HepG2 (cell line): ENCODE data around the gene POU2F1. TPM values are rescaled to one million over a fixed set of nuclear protein-coding genes. Genes with fewer than 3 reads are reported as not detected.

Experiments used
- ATAC-seq: fragments of 200-7000 bp; cut with Tn5 transposase; 3 replicates; pipeline ENCODE4 v1.9.1; 2020; ENCODE audit warnings: mild to moderate bottlenecking, moderate library complexity
- BruUV-seq: library from RNA; stranded (reverse); fragments of 400-500 nt; replicated peaks from 2 replicates; lab custom pipeline; 2021; lab: Mats Ljungman, UMichigan
- CTCF ChIA-PET: fragments of 300-600 bp; formaldehyde crosslinking; extraction: SDS; loops from one replicate; lab custom pipeline; 2021; ENCODE audit warnings: low total read pairs, inconsistent platforms, low intra/inter-chr PET ratio; lab: Yijun Ruan, JAX
- POLR2A ChIA-PET: fragments of 350-600 bp; sonication (Branson Sonifier 250); formaldehyde crosslinking; loops from one replicate; lab custom pipeline; 2020; ENCODE audit warnings: antibody characterized with exemption, inconsistent platforms; lab: Yijun Ruan, JAX
- DNase-seq: peaks from one replicate; pipeline ENCODE4 v3.0.0-alpha.2; 2015; ENCODE audit warnings: low spot score
- FAIRE-seq: peaks from 3 replicates; lab custom pipeline; 2011; peaks lifted over from hg19 to GRCh38; lab: Jason Lieb, UNC
- H2AFZ ChIP-seq: one replicate; pipeline ENCODE4 v1.6.1; 2011; ENCODE audit warnings: low read length, inconsistent platforms
- H3K27ac ChIP-seq: fragments of 300-600 bp; 3 replicates; pipeline ENCODE4 v1.8.0; 2011; ENCODE audit warnings: mixed run types, mild to moderate bottlenecking, mixed read lengths, low read length, inconsistent platforms; ENCODE audit not compliant: insufficient read depth; ENCODE audit errors: extremely low read length
- H3K27me3 ChIP-seq, 2 experiments: fragments of 200-600 bp in 1 of 2; 2 replicates in 1 of 2; 3 replicates in 1 of 2; pipeline versions ENCODE4 v1.6.0 to v1.8.0; 2011; ENCODE audit warnings: low read length in 2 of 2, mild to moderate bottlenecking in 2 of 2, moderate library complexity in 2 of 2, inconsistent platforms in 1 of 2; ENCODE audit not compliant: insufficient read depth in 2 of 2, control insufficient read depth in 1 of 2
- H3K36me3 ChIP-seq, 2 experiments: fragments of 200-600 bp in 1 of 2; replicated peaks in 1 of 2; 2 replicates in 1 of 2; 3 replicates in 1 of 2; pipeline versions ENCODE4 v1.5.1 to v1.8.0; 2011; ENCODE audit warnings: low read length in 2 of 2, inconsistent platforms in 1 of 2; ENCODE audit not compliant: insufficient read depth in 2 of 2, control insufficient read depth in 1 of 2
- H3K4me1 ChIP-seq: 2 replicates; pipeline ENCODE4 v1.5.1; 2012; ENCODE audit warnings: low read length, inconsistent platforms; ENCODE audit not compliant: insufficient read depth
- H3K4me2 ChIP-seq: 2 replicates; pipeline ENCODE4 v1.6.0; 2011; ENCODE audit warnings: low read depth, low read length, inconsistent platforms
- H3K4me3 ChIP-seq, 3 experiments: fragments of 200-600 bp in 1 of 3; sonication (generic), shearing (Covaris generic) in 1 of 3; replicated peaks in 1 of 3; 2 replicates each; pipeline ENCODE4 v1.5.1; 2011 to 2016; ENCODE audit warnings: low read length in 3 of 3, inconsistent platforms in 2 of 3, low read depth in 2 of 3, mild to moderate bottlenecking in 2 of 3, control low read depth in 1 of 3, mixed read lengths in 1 of 3; ENCODE audit not compliant: insufficient read depth in 1 of 3
- H3K79me2 ChIP-seq: one replicate; pipeline ENCODE4 v1.6.1; 2011; ENCODE audit warnings: low read length, inconsistent platforms; ENCODE audit not compliant: insufficient read depth
- H3K9ac ChIP-seq: 2 replicates; pipeline ENCODE4 v1.6.0; 2011; ENCODE audit warnings: mild to moderate bottlenecking, low read depth, low read length, inconsistent platforms; ENCODE audit not compliant: insufficient read depth
- H3K9me3 ChIP-seq: 2 replicates; pipeline ENCODE4 v1.5.1; 2012; ENCODE audit warnings: mild to moderate bottlenecking, low read length
- H4K20me1 ChIP-seq: 2 replicates; pipeline ENCODE4 v1.6.0; 2011; ENCODE audit warnings: inconsistent platforms, mild to moderate bottlenecking, low read length, moderate library complexity; ENCODE audit not compliant: insufficient read depth
- FLYWCH1 ChIP-seq: sonication (generic); formaldehyde crosslinking; IDR thresholded peaks from 2 replicates; pipeline ENCODE4 v1.8.1; 2023; ENCODE audit warnings: mild to moderate bottlenecking, missing genetic modification reagents
- FOXJ3 ChIP-seq: sonication (generic); formaldehyde crosslinking; IDR thresholded peaks from 2 replicates; pipeline ENCODE4 v1.4.0; 2020; ENCODE audit warnings: missing genetic modification reagents, mild to moderate bottlenecking, borderline replicate concordance
- FOXP1 ChIP-seq, 2 experiments: fragments of 450-650 bp in 1 of 2; IDR thresholded peaks; 2 replicates each; pipeline ENCODE4 v1.6.1; 2017 to 2018; ENCODE audit warnings: antibody characterized with exemption in 1 of 2
- GABPB1 ChIP-seq: IDR thresholded peaks from 2 replicates; pipeline ENCODE4 v1.6.1; 2016; ENCODE audit warnings: mild to moderate bottlenecking, missing genetic modification reagents, moderate library complexity, missing compliant biosample characterization
- MAF1 ChIP-seq: sonication (generic); formaldehyde crosslinking; IDR thresholded peaks from 2 replicates; pipeline ENCODE4 v1.5.0; 2020; ENCODE audit warnings: missing genetic modification reagents, borderline replicate concordance
- MTA3 ChIP-seq: sonication (generic); formaldehyde crosslinking; IDR thresholded peaks from 2 replicates; pipeline ENCODE4 v1.4.0; 2020; ENCODE audit warnings: missing genetic modification reagents
- ZNF138 ChIP-seq: sonication (generic); formaldehyde crosslinking; IDR thresholded peaks from 2 replicates; pipeline ENCODE4 v1.5.0; 2020; ENCODE audit warnings: mild to moderate bottlenecking, low read depth, missing genetic modification reagents
- ZNF30 ChIP-seq: sonication (generic); formaldehyde crosslinking; IDR thresholded peaks from 2 replicates; pipeline ENCODE4 v1.5.0; 2020; ENCODE audit warnings: mild to moderate bottlenecking, missing genetic modification reagents
- ZNF510 ChIP-seq: sonication (generic); formaldehyde crosslinking; IDR thresholded peaks from 2 replicates; pipeline ENCODE4 v1.4.0; 2020; ENCODE audit warnings: low read depth, mild to moderate bottlenecking, missing genetic modification reagents
- ZNF816 ChIP-seq: sonication (generic); formaldehyde crosslinking; IDR thresholded peaks from 2 replicates; pipeline ENCODE4 v1.8.0; 2022; ENCODE audit warnings: missing genetic modification reagents, mild to moderate bottlenecking, borderline replicate concordance
- ZNF839 ChIP-seq: sonication (generic); formaldehyde crosslinking; IDR thresholded peaks from 2 replicates; pipeline ENCODE4 v1.4.0; 2020; ENCODE audit warnings: missing genetic modification reagents, mild to moderate bottlenecking, borderline replicate concordance
- ZSCAN12 ChIP-seq: sonication (generic); formaldehyde crosslinking; IDR thresholded peaks from 2 replicates; pipeline ENCODE4 v1.9.0; 2021; ENCODE audit warnings: mild to moderate bottlenecking, missing genetic modification reagents
- WGBS: methylation state at CpG from one replicate; pipeline ENCODE4 v1.1.6; 2017; ENCODE audit warnings: low lambda C conversion rate; 5-methylcytosine and 5-hydroxymethylcytosine counted together
- in situ Hi-C: cut with HindIII; loops from 2 replicates; pipeline ENCODE4 v1.10.0; 2017; ENCODE audit warnings: low pct_unique_long_range_greater_than_20kb; ENCODE audit not compliant: extremely low pct_ligation_motif_present
- intact Hi-C: fragments of 100-400 bp; cut with micrococcal nuclease; formaldehyde crosslinking; loops from one replicate; pipeline ENCODE4 v1.10.0; 2022; ENCODE audit not compliant: unreplicated experiment
- polyA plus RNA-seq, 8 experiments: library from polyadenylated mRNA; depleted of rRNA in 3 of 8; stranded (reverse) in 7 of 8; unstranded in 1 of 8; fragments of >200 nt; fragmentation: Illumina TruSeq in 4 of 8; extraction: Trizol in 4 of 8; gene quantifications; 2 replicates each; pipeline versions ENCODE4 v1.2.1 to v1.2.3, GENCODE V29; 2011 to 2016; ENCODE audit warnings: low read depth in 4 of 8, missing spikeins in 1 of 8, mixed read lengths in 1 of 8; ENCODE audit not compliant: insufficient read depth in 1 of 8
- total RNA-seq, 5 experiments: library from RNA; depleted of rRNA; stranded (reverse); fragments of >200 nt; fragmentation: Illumina TruSeq; extraction: Trizol; gene quantifications; 2 replicates each; pipeline ENCODE4 v1.2.3, GENCODE V29; 2016; ENCODE audit warnings: low read depth in 1 of 5
- TF ChIP-seq, protein P1 (sequence below): sonication (generic); formaldehyde crosslinking; IDR thresholded peaks from 2 replicates; pipeline ENCODE4 v1.4.0; 2020; ENCODE audit warnings: missing genetic modification reagents
- TF ChIP-seq, protein P2 (sequence below): sonication (generic); formaldehyde crosslinking; IDR thresholded peaks from 2 replicates; pipeline ENCODE4 v1.5.0; 2020; ENCODE audit warnings: missing genetic modification reagents
- TF ChIP-seq, protein P3 (sequence below): IDR thresholded peaks from 2 replicates; pipeline ENCODE4 v1.6.1; 2016; ENCODE audit warnings: missing biosample characterization, missing genetic modification reagents, low read depth

Gene POU2F1
- total and polyA plus RNA-seq, 2 of the 13 experiments (the other 11 are each of a cell fraction or from before 2014, with no cell fraction given) = 10.2 to 13.0 TPM

DNA sequence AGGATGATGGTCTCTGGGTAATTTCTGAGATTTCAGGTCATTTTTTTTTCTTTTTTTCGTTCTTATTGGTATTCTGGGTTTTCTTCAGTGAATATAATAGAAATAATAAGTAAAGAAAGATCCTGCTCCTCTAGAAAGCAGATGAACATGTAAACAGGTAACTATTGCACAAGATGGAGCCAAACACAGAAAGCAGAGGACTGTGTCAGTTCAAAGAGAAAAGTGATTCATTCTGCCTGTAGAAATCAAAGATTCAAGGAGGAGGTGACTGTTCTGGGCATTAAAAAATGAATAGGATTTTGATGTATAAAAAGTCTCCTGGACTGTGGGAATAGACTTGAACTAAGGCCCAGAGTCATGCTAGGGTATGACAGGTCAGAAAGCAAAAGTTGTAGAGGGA, 41.9 kb upstream of the POU2F1 start:
- in situ Hi-C loops (no loop called here), intact Hi-C loops (no loop called here)
- no peak overlapping the region for H3K4me3 ChIP-seq
- H3K4me2 ChIP-seq = no peak overlapping the region
- H3K27me3 ChIP-seq = peaks cover 0 to 17% of the 10 kb centered on the region in 2 experiments; a peak in 3 of 5 replicates
- H3K27ac ChIP-seq = no peak overlapping the region
- BruUV-seq = no TSS peak
- 2% methylated on average over 1 of the region's 1 CpG for WGBS
- no peaks in the 10 kb centered on the region for H3K36me3 ChIP-seq
- H3K9me3 ChIP-seq = no peaks in the 10 kb centered on the region
- H3K79me2 ChIP-seq = no peaks in the 10 kb centered on the region
- no peak overlapping the region for H2AFZ ChIP-seq
- no peaks in the 10 kb centered on the region for H3K4me1 ChIP-seq
- no peak for FAIRE-seq
- DNase-seq = no peak
- H4K20me1 ChIP-seq = no peaks in the 10 kb centered on the region
- ChIA-PET POLR2A (no interaction called here), CTCF (no interaction called here)
- ATAC-seq = no peak
- TF ChIP-seq ZNF510 (CRISPR knock-in tag) (no peak), ZNF138 (no peak), MAF1 (CRISPR knock-in tag) (no peak), ZSCAN12 (CRISPR knock-in tag) (no peak), ZNF839 (CRISPR knock-in tag) (no peak), FLYWCH1 (no peak), ZNF816 (CRISPR knock-in tag) (no peak), MTA3 (no peak), ZNF30 (CRISPR knock-in tag) (no peak), GABPB1 (CRISPR knock-in tag) (no peak), FOXP1 (IDR thresholded peaks at IDR 0.05) (no peak), FOXP1 (CRISPR knock-in tag; IDR thresholded peaks at IDR 0.05) (no peak), FOXJ3 (CRISPR knock-in tag) (no peak)
- TF ChIP-seq, protein P1, sequence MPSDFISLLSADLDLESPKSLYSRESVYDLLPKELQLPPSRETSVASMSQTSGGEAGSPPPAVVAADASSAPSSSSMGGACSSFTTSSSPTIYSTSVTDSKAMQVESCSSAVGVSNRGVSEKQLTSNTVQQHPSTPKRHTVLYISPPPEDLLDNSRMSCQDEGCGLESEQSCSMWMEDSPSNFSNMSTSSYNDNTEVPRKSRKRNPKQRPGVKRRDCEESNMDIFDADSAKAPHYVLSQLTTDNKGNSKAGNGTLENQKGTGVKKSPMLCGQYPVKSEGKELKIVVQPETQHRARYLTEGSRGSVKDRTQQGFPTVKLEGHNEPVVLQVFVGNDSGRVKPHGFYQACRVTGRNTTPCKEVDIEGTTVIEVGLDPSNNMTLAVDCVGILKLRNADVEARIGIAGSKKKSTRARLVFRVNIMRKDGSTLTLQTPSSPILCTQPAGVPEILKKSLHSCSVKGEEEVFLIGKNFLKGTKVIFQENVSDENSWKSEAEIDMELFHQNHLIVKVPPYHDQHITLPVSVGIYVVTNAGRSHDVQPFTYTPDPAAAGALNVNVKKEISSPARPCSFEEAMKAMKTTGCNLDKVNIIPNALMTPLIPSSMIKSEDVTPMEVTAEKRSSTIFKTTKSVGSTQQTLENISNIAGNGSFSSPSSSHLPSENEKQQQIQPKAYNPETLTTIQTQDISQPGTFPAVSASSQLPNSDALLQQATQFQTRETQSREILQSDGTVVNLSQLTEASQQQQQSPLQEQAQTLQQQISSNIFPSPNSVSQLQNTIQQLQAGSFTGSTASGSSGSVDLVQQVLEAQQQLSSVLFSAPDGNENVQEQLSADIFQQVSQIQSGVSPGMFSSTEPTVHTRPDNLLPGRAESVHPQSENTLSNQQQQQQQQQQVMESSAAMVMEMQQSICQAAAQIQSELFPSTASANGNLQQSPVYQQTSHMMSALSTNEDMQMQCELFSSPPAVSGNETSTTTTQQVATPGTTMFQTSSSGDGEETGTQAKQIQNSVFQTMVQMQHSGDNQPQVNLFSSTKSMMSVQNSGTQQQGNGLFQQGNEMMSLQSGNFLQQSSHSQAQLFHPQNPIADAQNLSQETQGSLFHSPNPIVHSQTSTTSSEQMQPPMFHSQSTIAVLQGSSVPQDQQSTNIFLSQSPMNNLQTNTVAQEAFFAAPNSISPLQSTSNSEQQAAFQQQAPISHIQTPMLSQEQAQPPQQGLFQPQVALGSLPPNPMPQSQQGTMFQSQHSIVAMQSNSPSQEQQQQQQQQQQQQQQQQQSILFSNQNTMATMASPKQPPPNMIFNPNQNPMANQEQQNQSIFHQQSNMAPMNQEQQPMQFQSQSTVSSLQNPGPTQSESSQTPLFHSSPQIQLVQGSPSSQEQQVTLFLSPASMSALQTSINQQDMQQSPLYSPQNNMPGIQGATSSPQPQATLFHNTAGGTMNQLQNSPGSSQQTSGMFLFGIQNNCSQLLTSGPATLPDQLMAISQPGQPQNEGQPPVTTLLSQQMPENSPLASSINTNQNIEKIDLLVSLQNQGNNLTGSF = no peak
- TF ChIP-seq, protein P2, sequence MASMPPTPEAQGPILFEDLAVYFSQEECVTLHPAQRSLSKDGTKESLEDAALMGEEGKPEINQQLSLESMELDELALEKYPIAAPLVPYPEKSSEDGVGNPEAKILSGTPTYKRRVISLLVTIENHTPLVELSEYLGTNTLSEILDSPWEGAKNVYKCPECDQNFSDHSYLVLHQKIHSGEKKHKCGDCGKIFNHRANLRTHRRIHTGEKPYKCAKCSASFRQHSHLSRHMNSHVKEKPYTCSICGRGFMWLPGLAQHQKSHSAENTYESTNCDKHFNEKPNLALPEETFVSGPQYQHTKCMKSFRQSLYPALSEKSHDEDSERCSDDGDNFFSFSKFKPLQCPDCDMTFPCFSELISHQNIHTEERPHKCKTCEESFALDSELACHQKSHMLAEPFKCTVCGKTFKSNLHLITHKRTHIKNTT (CRISPR knock-in tag) = no peak
- TF ChIP-seq, protein P3, sequence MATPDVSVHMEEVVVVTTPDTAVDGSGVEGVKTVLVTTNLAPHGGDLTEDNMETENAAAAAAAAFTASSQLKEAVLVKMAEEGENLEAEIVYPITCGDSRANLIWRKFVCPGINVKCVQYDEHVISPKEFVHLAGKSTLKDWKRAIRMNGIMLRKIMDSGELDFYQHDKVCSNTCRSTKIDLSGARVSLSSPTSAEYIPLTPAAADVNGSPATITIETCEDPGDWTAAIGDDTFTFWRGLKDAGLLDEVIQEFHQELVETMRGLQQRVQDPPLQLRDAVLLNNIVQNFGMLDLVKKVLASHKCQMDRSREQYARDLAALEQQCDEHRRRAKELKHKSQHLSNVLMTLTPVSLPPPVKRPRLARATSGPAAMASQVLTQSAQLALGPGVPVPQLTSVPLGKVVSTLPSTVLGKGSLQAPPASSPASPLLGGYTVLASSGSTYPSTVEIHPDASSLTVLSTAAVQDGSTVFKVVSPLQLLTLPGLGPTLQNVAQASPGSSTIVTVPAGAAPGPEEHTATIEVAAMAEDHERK (CRISPR knock-in tag) = no peak
- H3K9ac ChIP-seq = no peak overlapping the region
